Activated T-helper 1 cell treated with Interleukin-2 at 50 U/mL for 16 hours (primary cell): Measurements from ENCODE around the gene ADORA2B.
"Not testable (repeated sequence)": the region's sequence is repeated elsewhere in the genome, so short reads cannot be mapped to it uniquely, and the experiment has no call there.

Experiments used
- DNase-seq: peaks from one replicate; pipeline ENCODE4 v3.0.0-alpha.2; 2020; ENCODE audit warnings: low read depth

Gene ADORA2B

DNA sequence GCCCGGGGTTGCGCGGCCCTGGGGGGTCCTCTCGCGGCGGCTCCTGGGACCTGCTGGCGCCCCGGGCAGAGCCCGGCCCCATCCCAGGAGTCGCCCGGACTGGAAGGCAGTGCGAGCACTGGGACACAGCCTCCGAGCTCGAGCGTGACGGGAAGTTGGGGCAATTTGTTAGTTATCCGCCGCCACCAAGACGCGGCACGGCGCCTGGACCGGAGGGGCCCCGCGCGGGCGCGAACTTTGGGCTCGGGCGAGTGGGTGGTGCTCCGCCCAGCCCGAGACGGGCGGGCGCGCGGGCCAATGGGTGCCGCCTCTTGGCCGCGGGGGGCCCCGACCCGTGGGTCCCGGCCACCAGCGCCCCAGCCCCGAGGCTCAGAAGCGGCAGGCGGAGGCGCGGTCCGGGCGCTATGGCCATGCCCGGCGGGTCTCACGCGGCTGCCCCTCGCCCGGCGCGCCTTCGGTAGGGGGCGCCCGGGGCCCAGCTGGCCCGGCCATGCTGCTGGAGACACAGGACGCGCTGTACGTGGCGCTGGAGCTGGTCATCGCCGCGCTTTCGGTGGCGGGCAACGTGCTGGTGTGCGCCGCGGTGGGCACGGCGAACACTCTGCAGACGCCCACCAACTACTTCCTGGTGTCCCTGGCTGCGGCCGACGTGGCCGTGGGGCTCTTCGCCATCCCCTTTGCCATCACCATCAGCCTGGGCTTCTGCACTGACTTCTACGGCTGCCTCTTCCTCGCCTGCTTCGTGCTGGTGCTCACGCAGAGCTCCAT, at the start of gene ADORA2B:
ADORA2B (plus strand) TSS at position 372 of the 768 bp plus-strand sequence; CDS start at position 491, 119 bp downstream.
- DNase-seq = peak; percentile 23

DNA sequence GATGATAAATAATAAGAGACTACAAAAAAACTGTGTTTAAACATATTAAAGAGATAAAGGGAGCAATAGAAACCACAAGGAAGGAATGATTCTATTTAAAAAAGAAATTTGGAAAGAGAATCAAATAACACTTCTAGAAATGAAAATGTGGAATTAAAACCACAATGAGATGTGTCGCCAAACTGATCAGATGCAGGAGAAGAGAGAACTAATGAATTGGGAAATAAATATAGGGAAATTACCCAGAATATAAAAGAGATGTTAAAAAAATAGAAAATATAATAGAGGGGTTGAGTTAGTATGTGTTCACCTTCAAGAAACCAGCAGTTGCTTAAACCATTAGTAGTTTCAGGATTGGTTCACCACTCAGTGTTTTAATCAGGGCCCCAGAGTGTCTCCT, 48.7 kb upstream of the ADORA2B start:
- no peak for DNase-seq

DNA sequence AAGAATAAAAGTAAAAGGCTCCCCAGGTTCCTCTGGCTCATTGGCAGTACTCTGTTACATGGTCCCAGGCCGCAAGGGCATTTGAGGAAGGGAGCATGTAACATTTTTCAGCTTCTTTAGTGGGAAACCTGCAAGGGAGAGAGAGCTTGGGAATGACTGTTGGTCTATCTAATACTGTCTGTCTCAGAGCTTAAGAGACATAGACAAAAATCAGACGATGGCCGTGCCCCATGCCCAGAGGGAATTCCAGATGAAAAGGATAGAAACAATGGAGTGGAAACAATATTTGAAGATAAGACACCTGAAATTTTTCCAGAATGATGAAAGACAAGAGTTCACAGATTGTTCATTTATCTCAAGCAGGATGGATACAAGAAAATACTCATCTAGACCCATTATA, 48.1 kb upstream of the ADORA2B start:
- no peak for DNase-seq

DNA sequence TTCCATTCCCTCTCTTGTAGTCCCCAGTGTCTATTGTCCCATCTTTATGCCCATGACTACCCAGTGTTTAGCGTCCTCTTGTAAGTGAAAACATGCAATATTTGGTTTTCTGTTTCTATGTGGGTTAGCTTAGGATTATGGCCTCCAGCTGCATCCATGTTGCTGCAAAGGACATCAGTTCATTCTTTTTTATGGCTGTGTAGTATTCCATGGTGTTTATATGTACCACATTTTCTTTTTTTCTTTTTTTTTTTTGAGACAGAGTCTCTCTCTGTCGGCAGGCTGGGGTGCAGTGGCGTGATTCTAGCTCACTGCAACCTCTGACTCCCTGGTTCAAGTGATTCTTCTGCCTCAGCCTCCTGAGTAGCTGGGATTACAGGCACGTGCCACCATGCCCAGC, 45.3 kb upstream of the ADORA2B start:
- not testable (repeated sequence) for DNase-seq

DNA sequence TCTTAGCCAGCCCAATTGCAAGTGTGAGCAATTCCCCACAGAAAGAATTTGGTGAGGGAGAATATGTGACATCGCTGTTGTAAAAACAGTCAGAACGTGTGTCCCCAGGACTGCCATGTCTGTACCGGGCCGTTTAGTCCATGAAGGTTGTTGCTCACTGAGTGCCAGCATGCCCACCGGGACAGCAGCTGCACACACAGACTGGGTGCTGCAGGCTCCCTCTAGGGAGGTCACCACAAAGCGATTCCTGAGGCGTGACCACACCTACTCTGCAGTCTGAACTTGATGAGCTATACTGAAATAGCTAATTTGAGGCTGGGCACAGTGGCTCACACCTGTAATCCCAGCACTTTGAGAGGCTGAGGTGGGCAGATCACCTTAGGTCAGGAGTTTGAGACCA, 44.1 kb upstream of the ADORA2B start:
- DNase-seq = no peak

DNA sequence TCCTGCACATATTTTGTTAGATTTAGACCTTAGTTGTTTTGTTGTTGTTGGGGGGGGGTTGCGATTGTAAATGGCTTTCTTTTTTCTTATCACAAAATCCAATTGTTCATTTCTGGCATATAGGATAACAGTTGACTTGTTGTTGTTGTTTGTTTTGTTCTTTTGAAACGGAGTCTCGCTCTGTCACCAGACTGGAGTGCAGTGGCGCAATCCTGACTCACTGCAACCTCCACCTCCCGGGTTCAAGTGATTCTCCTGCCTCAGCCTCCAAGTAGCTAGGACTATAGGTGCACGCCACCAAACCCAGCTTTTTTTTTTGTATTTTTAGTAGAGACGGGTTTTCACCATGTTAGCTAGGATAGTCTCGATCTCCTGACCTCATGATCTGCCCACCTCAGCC, 39.7 kb upstream of the ADORA2B start:
- DNase-seq = not testable (repeated sequence)

DNA sequence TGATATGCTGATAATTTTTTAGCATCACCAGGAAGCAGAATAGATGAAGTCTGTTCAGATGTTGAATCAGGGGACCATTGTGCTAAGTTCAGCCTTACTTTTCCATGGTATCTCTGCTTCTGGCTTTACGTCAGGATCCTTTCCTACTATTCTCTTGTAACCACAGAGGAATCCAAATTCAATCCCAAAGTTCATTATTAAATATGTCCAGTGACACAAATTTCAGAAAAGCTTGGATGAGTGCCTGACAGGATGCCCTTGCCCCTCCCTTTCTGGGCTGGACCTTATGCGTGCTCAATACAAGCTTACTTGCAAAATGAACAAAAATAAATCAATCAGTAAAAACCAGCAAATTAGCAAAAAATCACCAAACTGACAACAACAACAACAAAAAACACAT, 37.6 kb upstream of the ADORA2B start:
- DNase-seq = no peak

DNA sequence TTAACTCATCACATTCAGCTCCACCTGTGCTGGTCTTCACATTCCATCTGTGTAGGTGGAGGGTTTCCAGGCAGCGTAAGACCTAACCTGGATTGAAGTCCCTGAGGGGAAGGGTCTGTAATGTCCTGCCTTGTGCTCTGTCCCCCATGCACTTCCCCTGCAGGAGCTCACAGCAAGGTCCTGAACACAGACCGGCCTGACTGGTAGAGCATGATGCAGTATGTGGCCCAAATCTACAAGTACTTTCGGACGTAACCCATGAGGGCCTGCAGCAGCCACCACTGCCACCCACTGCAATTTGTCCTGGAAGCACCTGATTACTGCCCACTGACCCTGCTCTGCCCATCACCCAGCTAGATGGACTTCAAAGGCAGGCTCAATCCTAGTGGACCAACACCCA, 36.6 kb upstream of the ADORA2B start:
- DNase-seq = no peak

DNA sequence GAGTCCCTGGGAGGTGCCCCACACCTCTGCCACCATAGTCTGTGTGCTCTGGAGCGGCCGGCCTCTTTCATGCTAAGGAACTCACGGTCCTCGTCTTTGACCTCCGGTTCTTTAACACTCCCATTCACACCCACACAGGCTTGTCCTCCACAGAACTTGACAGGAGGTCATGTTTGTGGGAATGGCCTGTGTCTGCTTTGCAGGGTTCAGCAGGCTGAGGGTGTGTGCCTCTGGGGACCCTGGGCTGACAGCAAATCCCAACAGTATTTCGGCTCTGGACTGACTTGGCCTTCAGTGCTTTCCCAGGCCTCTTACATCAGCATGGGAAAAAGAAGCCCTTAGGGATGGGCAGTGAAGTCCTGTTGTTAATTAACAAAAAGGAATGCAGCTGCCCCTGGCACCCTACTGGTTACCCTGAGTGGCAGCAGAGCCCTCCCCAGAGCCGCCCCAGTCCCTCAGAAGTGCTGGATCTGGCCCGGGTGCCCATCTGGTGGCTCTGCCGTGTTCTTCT, 35.4 kb upstream of the ADORA2B start:
- no peak for DNase-seq

DNA sequence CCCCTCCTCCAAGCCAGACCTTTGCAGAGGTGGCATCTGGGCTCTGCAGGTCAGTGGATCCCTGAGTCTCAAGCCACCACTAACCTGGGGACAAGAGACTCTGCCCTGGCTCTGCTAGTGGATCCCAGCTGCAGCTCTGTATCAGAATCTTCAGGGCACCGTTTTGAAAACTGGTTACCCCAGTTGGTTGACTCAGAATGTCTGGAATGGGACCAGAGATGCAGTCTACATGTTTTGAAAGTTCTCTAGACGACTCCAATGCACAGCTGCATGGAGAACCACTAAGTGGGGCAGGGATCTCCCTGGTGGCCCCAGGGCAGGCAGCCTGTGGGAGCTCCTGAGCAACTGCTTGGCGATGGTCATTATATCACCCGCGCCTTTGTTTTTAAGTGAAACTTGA, 34.1 kb upstream of the ADORA2B start:
- no peak for DNase-seq

DNA sequence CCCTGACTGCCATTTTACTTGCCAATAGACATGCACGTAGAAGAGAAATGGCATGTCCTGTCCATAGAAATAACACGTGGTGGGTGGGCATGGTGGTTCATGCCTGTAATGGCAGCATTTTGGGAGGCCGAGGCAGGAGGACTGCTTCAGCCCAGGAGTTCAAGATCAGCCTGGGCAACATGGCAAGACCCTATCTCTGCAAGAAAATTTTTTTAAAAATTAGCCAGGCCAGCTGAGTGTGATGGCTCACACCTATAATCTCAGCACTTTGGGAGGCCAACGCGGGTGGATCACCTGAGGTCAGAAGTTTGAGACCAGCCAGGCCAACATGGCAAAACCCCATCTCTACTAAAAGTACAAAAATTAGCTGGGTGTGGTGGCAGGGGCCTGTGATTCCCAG, 33.2 kb upstream of the ADORA2B start:
- not testable (repeated sequence) for DNase-seq

DNA sequence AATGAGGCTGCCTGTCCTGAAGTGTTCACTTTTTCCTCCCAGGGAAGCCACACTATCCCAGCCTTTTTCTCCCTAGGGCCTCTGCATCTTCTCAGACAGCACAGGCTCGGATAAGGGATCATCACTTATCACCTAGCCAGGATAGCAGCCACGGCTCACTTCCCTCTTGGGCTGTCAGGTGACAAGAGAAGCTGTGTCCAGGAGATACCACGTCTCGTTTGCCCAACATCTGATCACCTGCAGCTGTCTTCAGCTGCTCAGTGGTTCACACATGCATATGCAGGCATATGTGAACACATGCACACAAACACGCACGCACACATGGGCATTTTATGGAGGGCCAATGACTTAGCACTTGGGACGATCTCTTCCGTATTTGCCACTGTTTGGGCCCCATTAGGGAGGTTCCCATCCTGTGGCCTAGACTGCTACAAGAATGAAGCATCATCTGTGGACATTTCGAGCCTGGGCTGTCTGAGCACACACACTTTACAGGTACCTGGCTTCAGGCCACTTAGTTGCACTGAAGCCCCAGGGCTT, 32.4 kb upstream of the ADORA2B start:
- no peak for DNase-seq

DNA sequence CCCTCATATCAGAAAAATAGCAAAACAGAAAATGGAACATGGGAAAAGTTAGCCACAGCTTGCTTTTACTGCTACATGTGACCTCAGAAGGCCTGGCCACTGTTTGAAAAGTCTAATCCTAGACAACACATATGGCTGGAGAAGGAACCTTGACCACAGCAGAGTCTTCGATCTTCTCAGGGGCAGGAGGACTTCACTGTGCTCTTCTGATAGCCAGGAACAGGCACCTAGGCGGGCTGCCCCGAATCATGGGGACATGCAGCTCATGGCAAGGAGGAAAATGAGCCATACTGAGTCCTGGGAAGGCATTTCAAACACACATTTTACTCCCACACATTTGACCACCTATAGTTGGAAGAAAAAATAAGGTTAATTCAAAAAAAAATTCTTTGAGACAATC, 31.1 kb upstream of the ADORA2B start:
- DNase-seq = no peak

DNA sequence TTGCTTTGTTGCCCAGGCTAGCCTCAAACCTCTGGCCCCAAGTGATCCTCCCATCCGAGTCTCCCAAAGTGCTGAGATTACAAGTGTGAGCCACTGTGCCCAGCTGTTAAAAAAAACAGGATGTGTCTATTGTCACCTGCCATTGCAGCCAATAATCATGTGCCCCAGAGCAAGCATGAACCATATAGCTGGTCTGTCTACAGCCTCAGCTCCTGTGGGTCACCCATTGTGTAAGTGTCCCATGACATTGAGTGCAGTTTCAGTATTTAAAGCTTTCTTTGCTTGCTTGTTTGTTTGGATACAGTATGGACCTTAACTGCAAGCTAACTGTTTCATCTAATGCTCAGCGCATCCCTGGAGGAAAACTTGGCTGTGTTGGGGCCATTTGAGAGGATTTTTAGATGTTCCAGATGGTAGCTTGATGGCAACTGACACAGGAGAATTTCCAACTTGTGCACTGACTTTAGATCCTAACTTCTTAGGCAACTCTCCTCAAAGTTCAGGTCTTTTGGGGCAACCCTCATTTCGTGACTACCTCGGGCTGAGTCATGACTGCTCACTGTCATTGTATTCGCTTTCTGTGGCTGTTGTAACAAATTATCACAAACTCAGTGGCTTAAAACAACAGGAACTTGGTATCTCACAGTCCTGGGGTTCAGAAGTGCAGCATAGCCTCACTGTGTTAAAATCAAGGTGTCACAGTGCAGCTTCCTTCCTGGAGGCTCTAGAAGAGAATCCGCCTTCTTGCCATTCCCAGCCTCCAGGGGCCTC, 30.3 kb upstream of the ADORA2B start:
- DNase-seq = no peak

DNA sequence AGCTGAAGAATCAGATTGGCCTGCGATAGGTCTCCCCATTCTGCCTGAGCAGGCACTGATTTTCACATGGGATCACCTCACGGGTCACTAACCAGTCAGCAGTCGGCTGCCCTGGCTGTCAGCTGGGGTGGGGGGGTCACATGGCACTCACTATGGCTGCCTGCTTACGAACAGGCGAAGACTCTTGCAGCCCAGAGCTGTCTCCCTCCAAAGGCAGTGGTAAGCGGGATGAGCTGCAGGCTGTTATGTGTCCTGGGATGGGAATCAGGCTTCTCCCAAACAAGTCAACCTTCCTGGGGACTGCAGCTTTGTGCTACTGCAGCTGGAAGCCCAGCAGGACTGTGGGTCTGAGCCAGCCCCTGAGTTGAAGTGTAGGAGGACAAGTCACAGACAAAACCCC, 29.0 kb upstream of the ADORA2B start:
- DNase-seq = no peak

DNA sequence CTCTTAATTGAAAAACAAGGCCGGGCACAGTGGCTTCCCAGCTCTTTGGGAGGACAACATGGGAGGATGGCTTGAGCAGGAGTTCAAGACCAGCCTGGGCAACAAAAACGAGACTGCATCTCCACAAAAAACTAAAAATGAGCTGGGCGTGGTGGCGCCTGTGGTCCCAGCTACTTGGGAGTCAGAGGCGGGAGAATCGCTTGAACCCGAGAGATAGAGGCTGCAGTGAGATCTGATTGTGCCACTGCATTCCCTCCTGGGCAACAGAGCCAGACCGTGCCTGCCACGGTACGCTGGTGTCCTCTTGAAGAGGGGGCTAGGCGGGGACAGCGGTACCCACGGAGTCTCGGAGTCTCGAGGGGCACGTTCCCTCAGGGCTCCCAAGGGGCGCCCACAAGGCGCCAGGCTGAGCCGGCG, 27.9 kb upstream of the ADORA2B start:
- DNase-seq = no peak

DNA sequence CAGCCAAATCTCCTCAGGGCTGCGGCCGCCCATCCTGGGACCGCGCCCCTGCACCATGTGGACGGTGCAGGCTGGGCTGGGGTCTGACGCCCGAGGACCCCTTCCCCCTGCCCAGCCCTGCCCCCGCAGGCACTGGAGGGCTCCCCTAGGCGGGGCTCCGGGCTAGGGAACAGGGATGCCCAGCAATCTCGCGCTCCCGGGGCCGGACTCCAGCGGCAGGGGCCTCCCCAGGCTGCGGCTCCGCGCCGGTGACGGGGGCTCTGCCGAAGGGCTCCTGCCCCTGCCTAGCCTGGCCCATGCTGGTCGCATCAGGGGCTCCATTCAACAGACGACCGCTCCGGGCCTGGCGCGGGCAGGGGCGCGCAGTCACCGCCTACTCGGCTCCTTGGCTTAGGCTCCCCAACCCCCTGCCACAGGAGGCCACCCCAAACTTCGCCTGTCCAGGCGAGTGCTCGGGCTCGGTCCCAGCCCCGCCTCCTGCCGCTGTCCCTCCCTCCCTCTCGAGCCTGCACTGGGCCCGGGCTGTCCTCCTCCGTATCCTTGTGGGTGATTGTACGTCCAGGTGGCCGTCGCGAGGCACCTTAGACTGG, 27.4 kb upstream of the ADORA2B start:
- no peak for DNase-seq

DNA sequence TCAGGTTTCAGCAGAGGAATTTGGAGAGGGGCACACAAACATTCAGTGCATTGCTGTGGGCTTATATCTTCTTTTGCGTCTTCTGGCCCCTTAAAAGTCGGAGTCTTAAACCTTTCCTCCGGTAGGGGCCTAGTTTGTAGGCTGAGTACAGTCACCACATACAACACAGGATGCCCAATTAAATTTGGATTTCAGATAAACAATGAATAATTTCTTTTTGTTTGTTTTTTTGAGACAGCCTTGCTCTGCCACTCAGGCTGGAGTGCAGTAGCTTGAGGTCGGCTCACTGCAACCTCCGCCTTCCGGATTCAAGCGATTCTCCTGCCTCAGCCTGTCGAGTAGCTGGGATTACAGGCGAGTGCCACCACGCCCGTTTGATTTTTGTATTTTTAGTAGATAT, 26.7 kb upstream of the ADORA2B start:
- no peak for DNase-seq

DNA sequence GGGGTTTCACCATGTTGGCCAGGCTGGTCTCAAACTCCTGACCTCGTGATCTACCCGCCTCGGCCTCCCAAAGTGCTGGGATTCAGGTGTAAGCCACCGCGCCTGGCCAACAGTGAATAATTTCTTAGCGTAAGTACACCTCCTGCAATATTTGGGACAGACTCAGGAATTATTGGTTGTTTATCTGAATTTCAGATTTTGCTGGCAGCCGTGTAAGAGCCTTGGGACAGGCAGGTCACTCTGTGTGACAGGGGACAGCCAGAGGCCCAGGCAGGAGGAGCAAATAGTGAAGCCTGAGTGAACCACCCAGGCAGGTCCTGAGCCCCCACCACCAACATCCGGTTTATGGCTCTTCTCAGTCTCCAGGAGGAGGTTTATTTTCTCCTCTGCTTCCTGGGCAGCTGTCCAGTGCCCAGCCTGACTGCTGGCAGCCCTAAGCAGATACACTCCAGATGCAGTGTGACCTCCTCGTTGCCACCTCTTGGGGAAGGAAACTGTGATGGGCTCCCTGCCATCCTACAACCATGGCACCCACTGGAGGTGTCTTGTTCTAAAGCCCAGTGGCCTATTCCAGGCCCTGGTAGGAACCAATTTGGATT, 26.2 kb upstream of the ADORA2B start:
- DNase-seq = no peak

DNA sequence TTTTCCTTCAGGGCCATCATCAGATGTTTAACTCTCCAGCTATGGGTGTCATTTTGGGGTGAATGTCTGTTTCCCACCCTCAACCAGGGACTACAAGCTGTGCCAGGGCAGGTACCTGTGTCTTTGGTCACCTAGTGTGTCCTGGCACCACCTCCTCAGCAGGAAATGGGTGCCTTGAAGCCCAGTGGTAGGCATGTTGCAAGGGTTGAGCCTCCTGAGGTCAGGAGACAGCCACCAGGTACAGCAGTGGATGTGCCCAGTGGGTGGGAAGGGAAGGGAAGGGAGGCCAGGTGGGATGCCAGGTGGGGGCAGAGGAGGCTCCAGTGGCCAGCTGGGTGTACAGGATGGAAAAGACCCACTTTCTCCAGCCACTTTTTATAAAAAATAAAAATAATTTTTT, 25.5 kb upstream of the ADORA2B start:
- DNase-seq = no peak

DNA sequence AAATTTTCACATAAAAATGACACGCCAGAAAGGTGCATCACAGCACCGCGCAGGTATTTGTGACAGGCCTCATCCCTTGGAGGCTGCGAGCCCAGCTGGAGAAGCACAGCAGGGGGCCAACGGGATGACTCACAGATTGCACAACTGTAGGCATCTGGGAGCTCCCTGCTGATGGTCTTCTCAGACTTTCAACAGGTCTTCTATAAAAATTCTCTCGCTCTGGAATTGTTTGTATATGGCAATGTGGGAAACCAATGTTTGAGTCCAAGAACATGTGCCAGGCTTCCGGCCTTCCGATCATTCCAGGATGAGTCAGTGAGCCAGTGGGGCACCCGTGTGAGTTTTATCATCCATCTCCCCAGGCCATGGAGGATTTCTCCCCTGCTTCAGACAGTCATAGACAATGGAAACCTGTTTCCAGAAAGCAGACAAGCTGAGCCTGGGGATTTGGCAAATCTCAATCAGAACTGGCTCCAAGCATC, 24.1 kb upstream of the ADORA2B start:
- no peak for DNase-seq

DNA sequence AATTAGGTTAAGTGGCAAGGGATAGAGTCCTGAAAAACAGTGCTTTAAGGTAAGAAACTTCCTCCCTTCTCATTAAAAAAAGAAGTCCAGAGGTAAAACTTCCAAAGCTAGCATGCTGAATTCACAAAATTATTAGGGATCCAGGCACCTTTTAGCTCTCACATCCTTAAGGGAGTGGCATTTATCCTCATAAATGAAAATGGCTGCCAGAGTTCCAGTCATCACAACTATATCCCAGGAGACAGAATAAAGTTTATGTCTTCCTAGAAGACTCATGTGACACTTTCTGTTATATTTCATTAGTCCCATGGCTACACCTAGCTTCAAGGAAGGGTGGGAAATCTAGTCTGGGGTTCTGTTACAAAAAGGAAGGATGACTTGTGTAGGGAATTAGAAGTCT, 23.3 kb upstream of the ADORA2B start:
- DNase-seq = no peak
